Measurements from ENCODE around the gene TCEA2. TPM values are rescaled to one million over a fixed set of nuclear protein-coding genes. Genes with fewer than 3 reads are reported as not detected.

The TCEA2 gene
- total and polyA plus RNA-seq, 2 of the 13 experiments (the other 11 are each of a cell fraction or from before 2014, with no cell fraction given) = 28.1 to 33.7 TPM

DNA sequence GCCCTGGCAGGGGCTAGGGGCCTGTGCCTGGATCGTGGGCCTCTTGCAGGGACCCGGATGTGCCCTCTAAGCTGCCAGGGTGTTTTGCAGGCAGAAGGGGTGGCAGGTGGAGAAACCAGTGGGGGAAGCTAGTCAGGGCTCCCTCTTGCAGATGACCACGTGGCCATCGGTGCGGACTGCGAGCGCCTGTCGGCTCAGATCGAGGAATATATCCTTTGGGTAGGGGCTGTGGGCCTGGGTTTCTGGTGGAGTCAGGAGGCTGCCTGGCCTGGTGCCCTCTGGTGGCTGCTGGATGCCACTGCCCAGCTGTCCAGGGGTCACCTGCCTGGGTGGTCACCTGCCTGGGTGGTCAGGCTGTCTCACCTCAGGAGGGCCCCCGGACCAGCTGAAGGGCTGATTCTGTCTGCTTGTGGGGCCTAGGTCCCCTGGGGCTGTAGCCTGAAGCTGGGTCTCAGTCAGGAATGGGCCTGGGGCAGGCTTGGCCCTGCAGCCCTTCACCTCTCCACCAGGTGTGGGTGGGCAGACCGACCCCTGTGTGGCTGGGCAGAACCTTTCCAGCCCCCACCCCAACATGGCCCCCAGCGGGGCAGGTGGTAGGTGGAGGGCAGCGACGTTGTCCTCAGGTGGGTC lies 6.7 kb downstream of the TCEA2 start (continued):
- TF ChIP-seq, protein P1, sequence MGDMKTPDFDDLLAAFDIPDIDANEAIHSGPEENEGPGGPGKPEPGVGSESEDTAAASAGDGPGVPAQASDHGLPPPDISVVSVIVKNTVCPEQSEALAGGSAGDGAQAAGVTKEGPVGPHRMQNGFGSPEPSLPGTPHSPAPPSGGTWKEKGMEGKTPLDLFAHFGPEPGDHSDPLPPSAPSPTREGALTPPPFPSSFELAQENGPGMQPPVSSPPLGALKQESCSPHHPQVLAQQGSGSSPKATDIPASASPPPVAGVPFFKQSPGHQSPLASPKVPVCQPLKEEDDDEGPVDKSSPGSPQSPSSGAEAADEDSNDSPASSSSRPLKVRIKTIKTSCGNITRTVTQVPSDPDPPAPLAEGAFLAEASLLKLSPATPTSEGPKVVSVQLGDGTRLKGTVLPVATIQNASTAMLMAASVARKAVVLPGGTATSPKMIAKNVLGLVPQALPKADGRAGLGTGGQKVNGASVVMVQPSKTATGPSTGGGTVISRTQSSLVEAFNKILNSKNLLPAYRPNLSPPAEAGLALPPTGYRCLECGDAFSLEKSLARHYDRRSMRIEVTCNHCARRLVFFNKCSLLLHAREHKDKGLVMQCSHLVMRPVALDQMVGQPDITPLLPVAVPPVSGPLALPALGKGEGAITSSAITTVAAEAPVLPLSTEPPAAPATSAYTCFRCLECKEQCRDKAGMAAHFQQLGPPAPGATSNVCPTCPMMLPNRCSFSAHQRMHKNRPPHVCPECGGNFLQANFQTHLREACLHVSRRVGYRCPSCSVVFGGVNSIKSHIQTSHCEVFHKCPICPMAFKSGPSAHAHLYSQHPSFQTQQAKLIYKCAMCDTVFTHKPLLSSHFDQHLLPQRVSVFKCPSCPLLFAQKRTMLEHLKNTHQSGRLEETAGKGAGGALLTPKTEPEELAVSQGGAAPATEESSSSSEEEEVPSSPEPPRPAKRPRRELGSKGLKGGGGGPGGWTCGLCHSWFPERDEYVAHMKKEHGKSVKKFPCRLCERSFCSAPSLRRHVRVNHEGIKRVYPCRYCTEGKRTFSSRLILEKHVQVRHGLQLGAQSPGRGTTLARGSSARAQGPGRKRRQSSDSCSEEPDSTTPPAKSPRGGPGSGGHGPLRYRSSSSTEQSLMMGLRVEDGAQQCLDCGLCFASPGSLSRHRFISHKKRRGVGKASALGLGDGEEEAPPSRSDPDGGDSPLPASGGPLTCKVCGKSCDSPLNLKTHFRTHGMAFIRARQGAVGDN (CRISPR knock-in tag; IDR thresholded peaks at IDR 0.05) = peak; percentile 74
- TF ChIP-seq, protein P2, sequence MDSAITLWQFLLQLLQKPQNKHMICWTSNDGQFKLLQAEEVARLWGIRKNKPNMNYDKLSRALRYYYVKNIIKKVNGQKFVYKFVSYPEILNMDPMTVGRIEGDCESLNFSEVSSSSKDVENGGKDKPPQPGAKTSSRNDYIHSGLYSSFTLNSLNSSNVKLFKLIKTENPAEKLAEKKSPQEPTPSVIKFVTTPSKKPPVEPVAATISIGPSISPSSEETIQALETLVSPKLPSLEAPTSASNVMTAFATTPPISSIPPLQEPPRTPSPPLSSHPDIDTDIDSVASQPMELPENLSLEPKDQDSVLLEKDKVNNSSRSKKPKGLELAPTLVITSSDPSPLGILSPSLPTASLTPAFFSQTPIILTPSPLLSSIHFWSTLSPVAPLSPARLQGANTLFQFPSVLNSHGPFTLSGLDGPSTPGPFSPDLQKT (CRISPR knock-in tag; IDR thresholded peaks at IDR 0.05; ENCODE audit: borderline replicate concordance) = no peak
- no peak for TF ChIP-seq ZFP36L1 (CRISPR knock-in tag; IDR thresholded peaks at IDR 0.05)
- TF ChIP-seq CBX5 (CRISPR knock-in tag; IDR thresholded peaks at IDR 0.05; ENCODE audit: borderline replicate concordance) = no peak
- TF ChIP-seq TBP (CRISPR knock-in tag; IDR thresholded peaks at IDR 0.05) = no peak
- TF ChIP-seq NFE2L2 (IDR thresholded peaks at IDR 0.05; ENCODE audit: low read length) = no peak
- TF ChIP-seq, protein P3, sequence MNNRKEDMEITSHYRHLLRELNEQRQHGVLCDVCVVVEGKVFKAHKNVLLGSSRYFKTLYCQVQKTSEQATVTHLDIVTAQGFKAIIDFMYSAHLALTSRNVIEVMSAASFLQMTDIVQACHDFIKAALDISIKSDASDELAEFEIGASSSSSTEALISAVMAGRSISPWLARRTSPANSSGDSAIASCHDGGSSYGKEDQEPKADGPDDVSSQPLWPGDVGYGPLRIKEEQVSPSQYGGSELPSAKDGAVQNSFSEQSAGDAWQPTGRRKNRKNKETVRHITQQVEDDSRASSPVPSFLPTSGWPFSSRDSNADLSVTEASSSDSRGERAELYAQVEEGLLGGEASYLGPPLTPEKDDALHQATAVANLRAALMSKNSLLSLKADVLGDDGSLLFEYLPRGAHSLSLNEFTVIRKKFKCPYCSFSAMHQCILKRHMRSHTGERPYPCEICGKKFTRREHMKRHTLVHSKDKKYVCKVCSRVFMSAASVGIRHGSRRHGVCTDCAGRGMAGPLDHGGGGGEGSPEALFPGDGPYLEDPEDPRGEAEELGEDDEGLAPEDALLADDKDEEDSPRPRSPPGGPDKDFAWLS (CRISPR knock-in tag; IDR thresholded peaks at IDR 0.05; ENCODE audit: borderline replicate concordance) = no peak
- TF ChIP-seq, protein P4, sequence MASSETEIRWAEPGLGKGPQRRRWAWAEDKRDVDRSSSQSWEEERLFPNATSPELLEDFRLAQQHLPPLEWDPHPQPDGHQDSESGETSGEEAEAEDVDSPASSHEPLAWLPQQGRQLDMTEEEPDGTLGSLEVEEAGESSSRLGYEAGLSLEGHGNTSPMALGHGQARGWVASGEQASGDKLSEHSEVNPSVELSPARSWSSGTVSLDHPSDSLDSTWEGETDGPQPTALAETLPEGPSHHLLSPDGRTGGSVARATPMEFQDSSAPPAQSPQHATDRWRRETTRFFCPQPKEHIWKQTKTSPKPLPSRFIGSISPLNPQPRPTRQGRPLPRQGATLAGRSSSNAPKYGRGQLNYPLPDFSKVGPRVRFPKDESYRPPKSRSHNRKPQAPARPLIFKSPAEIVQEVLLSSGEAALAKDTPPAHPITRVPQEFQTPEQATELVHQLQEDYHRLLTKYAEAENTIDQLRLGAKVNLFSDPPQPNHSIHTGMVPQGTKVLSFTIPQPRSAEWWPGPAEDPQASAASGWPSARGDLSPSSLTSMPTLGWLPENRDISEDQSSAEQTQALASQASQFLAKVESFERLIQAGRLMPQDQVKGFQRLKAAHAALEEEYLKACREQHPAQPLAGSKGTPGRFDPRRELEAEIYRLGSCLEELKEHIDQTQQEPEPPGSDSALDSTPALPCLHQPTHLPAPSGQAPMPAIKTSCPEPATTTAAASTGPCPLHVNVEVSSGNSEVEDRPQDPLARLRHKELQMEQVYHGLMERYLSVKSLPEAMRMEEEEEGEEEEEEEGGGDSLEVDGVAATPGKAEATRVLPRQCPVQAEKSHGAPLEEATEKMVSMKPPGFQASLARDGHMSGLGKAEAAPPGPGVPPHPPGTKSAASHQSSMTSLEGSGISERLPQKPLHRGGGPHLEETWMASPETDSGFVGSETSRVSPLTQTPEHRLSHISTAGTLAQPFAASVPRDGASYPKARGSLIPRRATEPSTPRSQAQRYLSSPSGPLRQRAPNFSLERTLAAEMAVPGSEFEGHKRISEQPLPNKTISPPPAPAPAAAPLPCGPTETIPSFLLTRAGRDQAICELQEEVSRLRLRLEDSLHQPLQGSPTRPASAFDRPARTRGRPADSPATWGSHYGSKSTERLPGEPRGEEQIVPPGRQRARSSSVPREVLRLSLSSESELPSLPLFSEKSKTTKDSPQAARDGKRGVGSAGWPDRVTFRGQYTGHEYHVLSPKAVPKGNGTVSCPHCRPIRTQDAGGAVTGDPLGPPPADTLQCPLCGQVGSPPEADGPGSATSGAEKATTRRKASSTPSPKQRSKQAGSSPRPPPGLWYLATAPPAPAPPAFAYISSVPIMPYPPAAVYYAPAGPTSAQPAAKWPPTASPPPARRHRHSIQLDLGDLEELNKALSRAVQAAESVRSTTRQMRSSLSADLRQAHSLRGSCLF (CRISPR knock-in tag; IDR thresholded peaks at IDR 0.05; ENCODE audit: borderline replicate concordance) = no peak
- no peak for TF ChIP-seq KLF11 (CRISPR knock-in tag; IDR thresholded peaks at IDR 0.05)
- TF ChIP-seq ZNF772 (CRISPR knock-in tag; IDR thresholded peaks at IDR 0.05) = no peak
- no peak for TF ChIP-seq ELF3 (CRISPR knock-in tag; IDR thresholded peaks at IDR 0.05)
- TF ChIP-seq XRCC5 (optimal IDR thresholded peaks at IDR 0.05; ENCODE audit: low read length) = peak; percentile 91
- no peak for TF ChIP-seq ADNP (CRISPR knock-in tag; IDR thresholded peaks at IDR 0.05)
- TF ChIP-seq CREM (IDR thresholded peaks at IDR 0.05) = no peak
- TF ChIP-seq CREM (CRISPR knock-in tag; IDR thresholded peaks at IDR 0.05) = no peak
- TF ChIP-seq, protein P5, sequence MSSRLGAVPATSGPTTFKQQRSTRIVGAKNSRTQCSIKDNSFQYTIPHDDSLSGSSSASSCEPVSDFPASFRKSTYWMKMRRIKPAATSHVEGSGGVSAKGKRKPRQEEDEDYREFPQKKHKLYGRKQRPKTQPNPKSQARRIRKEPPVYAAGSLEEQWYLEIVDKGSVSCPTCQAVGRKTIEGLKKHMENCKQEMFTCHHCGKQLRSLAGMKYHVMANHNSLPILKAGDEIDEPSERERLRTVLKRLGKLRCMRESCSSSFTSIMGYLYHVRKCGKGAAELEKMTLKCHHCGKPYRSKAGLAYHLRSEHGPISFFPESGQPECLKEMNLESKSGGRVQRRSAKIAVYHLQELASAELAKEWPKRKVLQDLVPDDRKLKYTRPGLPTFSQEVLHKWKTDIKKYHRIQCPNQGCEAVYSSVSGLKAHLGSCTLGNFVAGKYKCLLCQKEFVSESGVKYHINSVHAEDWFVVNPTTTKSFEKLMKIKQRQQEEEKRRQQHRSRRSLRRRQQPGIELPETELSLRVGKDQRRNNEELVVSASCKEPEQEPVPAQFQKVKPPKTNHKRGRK (CRISPR knock-in tag; IDR thresholded peaks at IDR 0.05) = no peak
- no peak; the same call in 1 of the 2 replicates for TF ChIP-seq TP53 (CRISPR knock-in tag; conservative IDR thresholded peaks at IDR 0.05)
